SK-N-SH treated with all-trans-retinoic acid at 6 μM for 48 hours (cell line): ENCODE data around the gene PRUNE2.

ENCODE experiments used
- ARNTL ChIP-seq: fragments of 450-650 bp; formaldehyde crosslinking; IDR thresholded peaks from 2 replicates; pipeline ENCODE4 v1.5.0; 2020; ENCODE audit warnings: low read depth, mild to moderate bottlenecking, moderate library complexity, borderline replicate concordance
- CSRNP3 ChIP-seq: fragments of 250-450 bp; sonication (Bioruptor Pico); IDR thresholded peaks from 2 replicates; pipeline ENCODE4 v1.5.1; 2021; ENCODE audit warnings: mild to moderate bottlenecking, moderate library complexity
- ESRRG ChIP-seq: fragments of 250-450 bp; sonication (Bioruptor Pico); IDR thresholded peaks from 2 replicates; pipeline ENCODE4 v1.6.1; 2021; ENCODE audit warnings: mild to moderate bottlenecking
- PATZ1 ChIP-seq: fragments of 250-450 bp; sonication (Bioruptor Pico); IDR thresholded peaks from 2 replicates; pipeline ENCODE4 v1.8.0; 2020; ENCODE audit warnings: mild to moderate bottlenecking, moderate library complexity, borderline replicate concordance
- PPARA ChIP-seq: fragments of 250-450 bp; sonication (Bioruptor Pico); IDR thresholded peaks from 2 replicates; pipeline ENCODE4 v1.5.0; 2020; ENCODE audit warnings: mild to moderate bottlenecking, borderline replicate concordance
- RARB ChIP-seq: fragments of 250-450 bp; sonication (Bioruptor Pico); IDR thresholded peaks from 2 replicates; pipeline ENCODE4 v1.8.0; 2021; ENCODE audit warnings: mild to moderate bottlenecking, moderate library complexity
- TCF4 ChIP-seq: fragments of 250-450 bp; sonication (Bioruptor Pico); IDR thresholded peaks from 2 replicates; pipeline ENCODE4 v1.8.0; 2021; ENCODE audit warnings: mild to moderate bottlenecking, moderate library complexity, borderline replicate concordance

GRCh38 chr9:76567086-76567485, 338.8 kb downstream of the PRUNE2 start:
- TF ChIP-seq CSRNP3 (CRISPR knock-in tag), result no peak
- no peak for TF ChIP-seq TCF4
- TF ChIP-seq RARB (CRISPR knock-in tag), result no peak
- TF ChIP-seq PPARA (CRISPR knock-in tag), result no peak
- no peak for TF ChIP-seq PATZ1
- TF ChIP-seq ESRRG (CRISPR knock-in tag), result no peak
- no peak for TF ChIP-seq ARNTL
